ENCODE data around the gene ABLIM1.

GRCh38 chr10:114604357-114605130 lies 53.5 kb downstream of the ABLIM1 start:
- TF ChIP-seq CTCF (IDR thresholded peaks at IDR 0.05; ENCODE audit: insufficient read depth, low read depth, low read length) (no peak), EZH2 (IDR thresholded peaks at IDR 0.05; ENCODE audit: insufficient read depth, low read length) (no peak)
